Measurements from ENCODE around the gene RAB7B.

The RAB7B gene

GRCh38 chr1:206011057-206011456 is 7.9 kb upstream of the RAB7B start:
- DNase-seq (ENCODE audit: low read depth), result no peak
- TF ChIP-seq, protein P1, sequence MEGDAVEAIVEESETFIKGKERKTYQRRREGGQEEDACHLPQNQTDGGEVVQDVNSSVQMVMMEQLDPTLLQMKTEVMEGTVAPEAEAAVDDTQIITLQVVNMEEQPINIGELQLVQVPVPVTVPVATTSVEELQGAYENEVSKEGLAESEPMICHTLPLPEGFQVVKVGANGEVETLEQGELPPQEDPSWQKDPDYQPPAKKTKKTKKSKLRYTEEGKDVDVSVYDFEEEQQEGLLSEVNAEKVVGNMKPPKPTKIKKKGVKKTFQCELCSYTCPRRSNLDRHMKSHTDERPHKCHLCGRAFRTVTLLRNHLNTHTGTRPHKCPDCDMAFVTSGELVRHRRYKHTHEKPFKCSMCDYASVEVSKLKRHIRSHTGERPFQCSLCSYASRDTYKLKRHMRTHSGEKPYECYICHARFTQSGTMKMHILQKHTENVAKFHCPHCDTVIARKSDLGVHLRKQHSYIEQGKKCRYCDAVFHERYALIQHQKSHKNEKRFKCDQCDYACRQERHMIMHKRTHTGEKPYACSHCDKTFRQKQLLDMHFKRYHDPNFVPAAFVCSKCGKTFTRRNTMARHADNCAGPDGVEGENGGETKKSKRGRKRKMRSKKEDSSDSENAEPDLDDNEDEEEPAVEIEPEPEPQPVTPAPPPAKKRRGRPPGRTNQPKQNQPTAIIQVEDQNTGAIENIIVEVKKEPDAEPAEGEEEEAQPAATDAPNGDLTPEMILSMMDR (IDR thresholded peaks at IDR 0.05; ENCODE audit: low read depth, low read length), result no peak
- TF ChIP-seq MYC (IDR thresholded peaks at IDR 0.05; ENCODE audit: low read depth, low read length), result no peak
- TF ChIP-seq POLR2A (IDR thresholded peaks at IDR 0.05; ENCODE audit: extremely low read depth, insufficient read length), result no peak
- TF ChIP-seq, protein P2, sequence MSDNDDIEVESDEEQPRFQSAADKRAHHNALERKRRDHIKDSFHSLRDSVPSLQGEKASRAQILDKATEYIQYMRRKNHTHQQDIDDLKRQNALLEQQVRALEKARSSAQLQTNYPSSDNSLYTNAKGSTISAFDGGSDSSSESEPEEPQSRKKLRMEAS (IDR thresholded peaks at IDR 0.05; ENCODE audit: low read depth, low read length), result no peak
- H3K4me3 ChIP-seq (ENCODE audit: low read depth, low read length), result no peak overlapping the region

- no peak for DNase-seq (ENCODE audit: low read depth)
- no peak overlapping the region for H3K4me3 ChIP-seq (ENCODE audit: low read depth, low read length)
- TF ChIP-seq, protein P1 (IDR thresholded peaks at IDR 0.05; ENCODE audit: low read depth, low read length), result no peak
- TF ChIP-seq MYC (IDR thresholded peaks at IDR 0.05; ENCODE audit: low read depth, low read length), result no peak
- TF ChIP-seq, protein P2 (IDR thresholded peaks at IDR 0.05; ENCODE audit: low read depth, low read length), result no peak
- TF ChIP-seq POLR2A (IDR thresholded peaks at IDR 0.05; ENCODE audit: extremely low read depth, insufficient read length), result no peak
These were observed 6.9 kb upstream of the RAB7B start for GRCh38 chr1:206010060-206010459.

DNA sequence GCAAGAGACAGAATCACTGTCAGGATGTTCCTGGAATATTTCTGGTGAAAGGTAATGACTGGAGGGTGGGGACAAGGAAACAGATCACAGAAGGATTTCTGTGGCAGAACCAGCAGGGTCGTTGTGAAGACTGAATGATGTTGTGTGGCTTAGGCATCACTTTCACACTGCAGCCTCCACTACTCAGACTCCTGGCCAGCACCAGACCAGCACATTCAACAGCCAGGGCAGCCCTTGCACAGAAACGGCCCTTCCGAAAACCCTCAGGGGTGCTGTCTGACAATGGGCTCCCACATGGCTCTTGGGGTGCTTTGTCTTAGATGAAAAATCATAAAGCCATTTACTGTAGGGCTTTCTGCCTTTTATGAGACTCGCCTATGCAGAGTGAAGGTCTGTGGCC is 3.8 kb upstream of the RAB7B start:
- TF ChIP-seq POLR2A (IDR thresholded peaks at IDR 0.05; ENCODE audit: extremely low read depth, insufficient read length), result no peak
- TF ChIP-seq, protein P2 (IDR thresholded peaks at IDR 0.05; ENCODE audit: low read depth, low read length), result no peak
- TF ChIP-seq, protein P1 (IDR thresholded peaks at IDR 0.05; ENCODE audit: low read depth, low read length), result no peak
- no peak overlapping the region for H3K4me3 ChIP-seq (ENCODE audit: low read depth, low read length)
- no peak for DNase-seq (ENCODE audit: low read depth)

- TF ChIP-seq, protein P2 (IDR thresholded peaks at IDR 0.05; ENCODE audit: low read depth, low read length), result peak; percentile 68
- TF ChIP-seq POLR2A (IDR thresholded peaks at IDR 0.05; ENCODE audit: extremely low read depth, insufficient read length) (no peak), MYC (IDR thresholded peaks at IDR 0.05; ENCODE audit: low read depth, low read length) (0 out of 2 replicates have a peak, but pooled peaks have one; percentile 6)
- TF ChIP-seq, protein P1 (IDR thresholded peaks at IDR 0.05; ENCODE audit: low read depth, low read length), result no peak
- no peak overlapping the region for H3K4me3 ChIP-seq (ENCODE audit: low read depth, low read length)
- peak; percentile 31 for DNase-seq (ENCODE audit: low read depth)
These were observed 2.6 kb upstream of the RAB7B start for GRCh38 chr1:206005778-206006180.

GRCh38 chr1:206005234-206005633 is 2.0 kb upstream of the RAB7B start:
- DNase-seq (ENCODE audit: low read depth), result no peak
- H3K4me3 ChIP-seq (ENCODE audit: low read depth, low read length), result no peak overlapping the region

DNA sequence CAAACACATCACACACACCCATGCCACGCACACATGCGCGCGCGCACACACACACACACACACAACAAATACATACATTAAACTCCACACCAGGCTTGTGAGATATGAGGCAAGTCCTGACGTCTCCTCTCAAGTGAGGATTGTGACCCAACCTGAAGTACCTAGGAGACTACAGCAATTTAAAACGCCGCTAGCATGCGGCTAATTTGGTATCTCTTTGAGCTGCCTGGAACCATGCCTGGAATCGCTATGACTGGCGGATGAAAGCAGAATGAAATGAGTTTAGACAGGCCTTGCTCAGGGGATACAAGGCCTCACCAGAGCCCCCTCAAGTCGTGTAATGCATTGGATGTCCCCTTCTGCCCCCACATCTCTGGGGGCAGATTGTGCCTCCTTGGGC is 1.6 kb upstream of the RAB7B start:
- TF ChIP-seq MYC (IDR thresholded peaks at IDR 0.05; ENCODE audit: low read depth, low read length) (no peak), POLR2A (IDR thresholded peaks at IDR 0.05; ENCODE audit: extremely low read depth, insufficient read length) (no peak)
- TF ChIP-seq, protein P2 (IDR thresholded peaks at IDR 0.05; ENCODE audit: low read depth, low read length), result no peak
- TF ChIP-seq, protein P1 (IDR thresholded peaks at IDR 0.05; ENCODE audit: low read depth, low read length), result no peak
- no peak overlapping the region for H3K4me3 ChIP-seq (ENCODE audit: low read depth, low read length)
- no peak for DNase-seq (ENCODE audit: low read depth)

More at GRCh38 chr1:206005234-206005633, 2.0 kb upstream of the RAB7B start:
- TF ChIP-seq, protein P1 (IDR thresholded peaks at IDR 0.05; ENCODE audit: low read depth, low read length), result no peak

Measured in NB4 (cell line).